Naive thymus-derived CD4-positive, alpha-beta T cell (primary cell): ENCODE measurements around the gene NINJ1. TPM values are rescaled to one million over a fixed set of nuclear protein-coding genes. Genes with fewer than 3 reads are reported as not detected.

Source experiments
- ATAC-seq: fragments of 150-1000 bp; cut with Tn5 transposase; 2 replicates; pipeline ENCODE4 v1.10.0; 2021; ENCODE audit warnings: mild to moderate bottlenecking, moderate library complexity
- CTCF ChIA-PET: fragments of 350-600 bp; sonication (Branson Sonifier 250); formaldehyde crosslinking; loops from one replicate; lab custom pipeline; 2021; ENCODE audit warnings: antibody characterized with exemption; lab: Charles Lee
- POLR2A ChIA-PET: fragments of 350-600 bp; sonication (Branson Sonifier 250); formaldehyde crosslinking; loops from one replicate; lab custom pipeline; 2021; ENCODE audit warnings: antibody characterized with exemption, inconsistent platforms; lab: Charles Lee
- DNase-seq, 9 donors: peaks; one replicate each; pipeline versions ENCODE4 v3.0.0 to v3.0.0-alpha.2; 2020 to 2022; ENCODE audit warnings: mixed read lengths in 1 of 9
- H3K27ac ChIP-seq: one replicate; pipeline ENCODE4 v1.7.0; 2013; ENCODE audit warnings: mild to moderate bottlenecking, low read depth, low read length, moderate library complexity
- H3K27me3 ChIP-seq, 2 donors: one replicate each; pipeline ENCODE4 v1.7.0; 2013; ENCODE audit warnings: low read length in 2 of 2, mild to moderate bottlenecking in 2 of 2, moderate library complexity in 2 of 2; ENCODE audit not compliant: control insufficient read depth in 2 of 2, insufficient read depth in 2 of 2
- H3K36me3 ChIP-seq, 3 experiments: 1 replicate in 2 of 3; 2 replicates in 1 of 3; pipeline ENCODE4 v1.7.0; 2013; ENCODE audit warnings: low read length in 3 of 3, mild to moderate bottlenecking in 3 of 3, moderate library complexity in 1 of 3; ENCODE audit not compliant: insufficient read depth in 3 of 3, control insufficient read depth in 2 of 3
- H3K4me1 ChIP-seq, 2 donors: one replicate each; pipeline ENCODE4 v1.7.0; 2013; ENCODE audit warnings: low read length in 2 of 2, mild to moderate bottlenecking in 2 of 2, moderate library complexity in 1 of 2; ENCODE audit not compliant: control insufficient read depth in 2 of 2, insufficient read depth in 2 of 2
- H3K4me3 ChIP-seq: 2 replicates; pipeline ENCODE4 v1.7.0; 2013; ENCODE audit warnings: mild to moderate bottlenecking, low read length
- H3K9me3 ChIP-seq, 3 experiments: 1 replicate in 2 of 3; 2 replicates in 1 of 3; pipeline ENCODE4 v1.7.0; 2013; ENCODE audit warnings: low read length in 3 of 3; ENCODE audit not compliant: control insufficient read depth in 2 of 3
- H3K27ac Mint-ChIP-seq, 9 donors: one replicate each; pipeline ENCODE4 v1.8.0; 2020 to 2022; ENCODE audit warnings: mixed read lengths in 9 of 9, mild to moderate bottlenecking in 8 of 9, moderate library complexity in 5 of 9, inconsistent platforms in 2 of 9
- H3K27me3 Mint-ChIP-seq, 5 donors: one replicate each; pipeline ENCODE4 v1.8.0; 2021 to 2022; ENCODE audit warnings: mixed read lengths in 5 of 5, mild to moderate bottlenecking in 1 of 5
- H3K36me3 Mint-ChIP-seq, 5 donors: one replicate each; pipeline ENCODE4 v1.8.0; 2020 to 2022; ENCODE audit warnings: mixed read lengths in 5 of 5, mild to moderate bottlenecking in 3 of 5, inconsistent platforms in 1 of 5
- H3K4me1 Mint-ChIP-seq, 7 donors: one replicate each; pipeline ENCODE4 v1.8.0; 2020 to 2022; ENCODE audit warnings: mixed read lengths in 7 of 7, mild to moderate bottlenecking in 3 of 7, inconsistent platforms in 1 of 7
- H3K4me3 Mint-ChIP-seq, 10 donors: one replicate each; pipeline ENCODE4 v1.8.0; 2020 to 2022; ENCODE audit warnings: mild to moderate bottlenecking in 10 of 10, mixed read lengths in 10 of 10, moderate library complexity in 6 of 10, inconsistent platforms in 2 of 10
- H3K9me3 Mint-ChIP-seq, 11 donors: one replicate each; pipeline ENCODE4 v1.8.0; 2020 to 2022; ENCODE audit warnings: mixed read lengths in 11 of 11, mild to moderate bottlenecking in 4 of 11, inconsistent platforms in 1 of 11, moderate library complexity in 1 of 11
- intact Hi-C, 2 donors: fragments of 100-400 bp; cut with micrococcal nuclease; formaldehyde crosslinking; loops; one replicate each; pipeline ENCODE4 v1.15.1; 2023
- polyA plus RNA-seq, 2 donors: library from polyadenylated mRNA; unstranded; fragments of 300-500 nt; fragmentation: Illumina TruSeq; gene quantifications; one replicate each; pipeline ENCODE4 v1.2.3, GENCODE V29; 2021
- total RNA-seq, 6 experiments: library from RNA in 5 of 6; stranded (reverse) in 5 of 6; gene quantifications; 1 replicate in 5 of 6; 2 replicates in 1 of 6; pipeline ENCODE4 v1.2.3 and lab custom pipeline; 2021 to 2026

NINJ1 gene
- total and polyA plus RNA-seq, 7 experiments from 2014 or later, result 30.7 to 163 (median 113) TPM

DNA sequence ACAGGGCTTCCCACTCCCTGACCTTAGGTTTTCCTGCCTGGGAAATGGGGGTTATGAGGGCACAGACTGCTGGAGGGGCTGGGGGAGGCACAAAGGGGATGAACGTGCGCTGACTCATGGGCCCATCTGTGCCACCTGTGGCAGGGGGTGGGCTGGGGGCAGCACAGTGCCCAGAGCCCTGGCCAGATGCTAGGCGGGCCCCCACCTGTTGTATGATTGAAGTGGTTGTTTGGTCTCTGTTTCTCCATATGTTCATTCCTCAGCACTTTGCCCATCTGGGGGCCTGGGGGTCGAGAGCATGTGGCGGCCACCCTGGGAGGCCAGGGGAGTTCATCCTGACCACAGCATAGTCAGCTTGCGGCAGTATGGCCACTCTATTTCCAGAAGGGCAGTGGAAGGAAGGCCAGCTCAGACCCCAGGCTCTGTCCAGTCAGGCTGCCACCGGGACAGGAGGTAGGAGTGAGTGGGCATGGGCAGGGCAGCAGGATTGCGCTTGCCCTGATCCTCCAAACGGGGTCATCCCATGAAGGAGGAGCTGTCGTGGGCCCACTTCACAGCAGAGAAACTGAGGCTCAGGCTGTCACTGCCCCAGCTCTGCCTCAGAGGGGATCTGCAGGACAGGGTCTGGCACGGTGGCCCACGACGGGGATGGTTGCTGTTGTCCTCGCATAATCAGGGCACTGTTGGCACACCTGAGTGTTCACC, 841 bp upstream of the NINJ1 start:
- no peaks in the 10 kb centered on the region for H3K27me3 ChIP-seq
- Mint-ChIP-seq H3K4me3 (peak overlapping the region; percentile 86 to 92 (median 90)), H3K27me3 (no peaks in the 10 kb centered on the region), H3K27ac (peak overlapping the region; percentile 84 to 98 (median 98)), H3K36me3 (peaks cover 0 to 5% (median 0%) of the 10 kb centered on the region in 5 donors), H3K4me1 (peaks cover 39 to 78% (median 62%) of the 10 kb centered on the region in 7 donors), H3K9me3 (peaks cover 0 to 3% (median 0%) of the 10 kb centered on the region in 11 donors)
- peak overlapping the region; percentile 68 for H3K4me3 ChIP-seq
- DNase-seq (no peak), ATAC-seq (no peak)
- peak overlapping the region; percentile 99 for H3K27ac ChIP-seq
- CTCF ChIA-PET, result interaction anchor here (1.4 kb wide), 1 partner anchor 180 kb away, joined by 3 read pairs; no protein-coding TSS in a partner anchor
- POLR2A ChIA-PET, result interaction anchor here (1.0 to 4.2 kb wide), 11 partner anchors 9 to 181 kb away, joined by 3 to 50 read pairs (median 4); partner anchors contain the start of gene CARD19
- peaks cover 27 to 53% of the 10 kb centered on the region in 2 donors for H3K4me1 ChIP-seq
- no peaks in the 10 kb centered on the region for H3K9me3 ChIP-seq
- intact Hi-C loops, result loop anchor here (1.0 to 10.0 kb wide), 12 partner anchors 9 to 432 kb away; partner anchors contain the start of genes FAM120A (in 2 of the 2), FAM120AOS (in 2 of the 2), CARD19 (in 1 of the 2) and SUSD3 (in 1 of the 2)
- H3K36me3 ChIP-seq, result peaks cover 0 to 5% (median 0%) of the 10 kb centered on the region in 3 experiments

DNA sequence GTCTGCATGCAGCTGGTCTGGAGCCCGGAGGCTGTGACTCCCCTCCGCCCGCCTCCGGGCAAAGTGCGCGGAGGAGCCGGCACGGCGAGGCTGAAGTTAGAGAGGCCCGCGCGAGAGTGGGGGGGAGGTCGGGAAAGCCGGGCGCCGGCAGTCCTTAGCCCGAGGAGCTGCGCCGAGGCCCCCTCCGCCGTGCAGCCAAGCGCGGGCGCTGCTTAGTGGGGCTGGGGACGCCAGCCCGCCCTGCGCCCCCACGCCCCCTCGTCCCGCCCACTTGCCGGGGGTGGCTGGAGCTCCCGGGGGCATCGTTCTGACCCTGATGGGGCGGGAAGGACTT, 403 bp downstream of the NINJ1 start:
- peak overlapping the region; percentile 87 to 91 (median 89) for H3K4me3 Mint-ChIP-seq
- Histone ChIP-seq H3K27ac (peak overlapping the region; percentile 99), H3K4me3 (peak overlapping the region; percentile 68), H3K9me3 (no peaks in the 10 kb centered on the region), H3K4me1 (peaks cover 27 to 55% of the 10 kb centered on the region in 2 donors), H3K36me3 (peaks cover 0 to 5% (median 0%) of the 10 kb centered on the region in 3 experiments), H3K27me3 (no peaks in the 10 kb centered on the region)
- H3K27me3 Mint-ChIP-seq, result no peaks in the 10 kb centered on the region
- H3K9me3 Mint-ChIP-seq, result peaks cover 0 to 3% (median 0%) of the 10 kb centered on the region in 11 donors
- CTCF ChIA-PET, result interaction anchor here (0.6 to 1.4 kb wide), 3 partner anchors 9 to 179 kb away, joined by 3 to 6 read pairs (median 3); no protein-coding TSS in a partner anchor
- H3K27ac Mint-ChIP-seq, result peak overlapping the region; percentile 61 to 98 (median 92)
- peaks cover 40 to 80% (median 66%) of the 10 kb centered on the region in 7 donors for H3K4me1 Mint-ChIP-seq
- peak in 2 of 9 donors; percentile 26 to 67 for DNase-seq
- intact Hi-C loops, result loop anchor here (1.0 to 10.0 kb wide), 12 partner anchors 11 to 433 kb away; partner anchors contain the start of genes FAM120A (in 2 of the 2), FAM120AOS (in 2 of the 2), CARD19 (in 1 of the 2) and SUSD3 (in 1 of the 2)
- POLR2A ChIA-PET, result interaction anchor here (0.9 to 4.2 kb wide), 15 partner anchors 8 to 180 kb away, joined by 3 to 50 read pairs (median 4); partner anchors contain the start of gene CARD19
- peaks cover 0 to 3% (median 0%) of the 10 kb centered on the region in 5 donors for H3K36me3 Mint-ChIP-seq
- no peak for ATAC-seq

GRCh38 chr9:93132946-93133680, 938 bp downstream of the NINJ1 start:
- Mint-ChIP-seq H3K27me3 (no peaks in the 10 kb centered on the region), H3K36me3 (peaks cover 0 to 3% (median 0%) of the 10 kb centered on the region in 5 donors), H3K4me3 (peak overlapping the region; percentile 87 to 91 (median 89)), H3K27ac (peak overlapping the region; percentile 61 to 98 (median 89)), H3K4me1 (peaks cover 44 to 80% (median 62%) of the 10 kb centered on the region in 7 donors), H3K9me3 (no peaks in the 10 kb centered on the region)
- Histone ChIP-seq H3K4me1 (peaks cover 27 to 56% of the 10 kb centered on the region in 2 donors), H3K4me3 (peak overlapping the region; percentile 68), H3K36me3 (peaks cover 0 to 5% (median 0%) of the 10 kb centered on the region in 3 experiments), H3K9me3 (no peaks in the 10 kb centered on the region), H3K27me3 (no peaks in the 10 kb centered on the region), H3K27ac (peak overlapping the region; percentile 99)
- ChIA-PET CTCF (interaction anchor here (0.6 to 1.4 kb wide), 3 partner anchors 8 to 179 kb away, joined by 3 to 6 read pairs (median 3); no protein-coding TSS in a partner anchor), POLR2A (interaction anchor here (1.1 to 4.2 kb wide), 11 partner anchors 8 to 180 kb away, joined by 3 to 50 read pairs (median 7); partner anchors contain the start of gene CARD19)
- DNase-seq, result peak in 1 of 9 donors; percentile 67
- ATAC-seq, result peak; percentile 28
- intact Hi-C loops, result loop anchor here (5.0 to 10.0 kb wide), 2 partner anchors 319 to 322 kb away; partner anchors contain the start of genes FAM120A (in 2 of the 2) and FAM120AOS (in 2 of the 2)

DNA sequence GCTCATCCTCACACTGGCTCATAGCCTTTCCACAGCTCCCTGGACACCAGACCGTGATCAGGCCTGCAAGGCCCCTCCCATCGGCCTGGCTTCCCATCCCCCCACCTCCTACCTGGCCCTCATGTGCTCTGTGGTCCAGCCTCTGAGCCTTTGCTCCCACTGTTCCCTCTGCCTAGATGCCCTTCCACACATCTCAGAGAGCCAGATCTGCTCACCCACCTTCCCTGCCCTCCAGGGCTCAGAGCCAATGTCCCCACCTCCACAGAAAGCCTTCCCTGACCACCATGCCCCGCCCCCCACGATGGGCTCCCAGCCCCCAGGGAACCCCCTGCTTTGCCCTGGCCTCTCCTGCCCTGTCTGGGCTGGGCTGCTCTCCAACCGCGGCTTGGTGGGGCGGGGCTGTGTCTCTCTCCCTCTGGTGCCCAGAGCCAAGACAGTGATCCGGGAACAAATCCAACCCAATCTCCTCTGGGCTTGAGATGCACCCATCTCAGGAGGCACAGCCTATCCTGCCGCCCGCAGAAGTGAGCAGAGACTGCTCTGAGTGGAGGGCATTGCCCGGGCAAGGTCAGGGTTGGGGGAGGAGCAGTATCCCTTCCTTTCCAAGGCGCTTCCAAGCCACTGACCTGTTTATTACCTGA, 1.6 kb downstream of the NINJ1 start:
- Histone ChIP-seq H3K27ac (peak overlapping the region; percentile 99), H3K4me1 (peaks cover 29 to 56% of the 10 kb centered on the region in 2 donors), H3K9me3 (no peaks in the 10 kb centered on the region), H3K36me3 (peaks cover 0 to 5% (median 0%) of the 10 kb centered on the region in 3 experiments), H3K27me3 (no peaks in the 10 kb centered on the region), H3K4me3 (peak overlapping the region; percentile 68)
- ChIA-PET POLR2A (interaction anchor here (1.2 to 4.2 kb wide), 4 partner anchors 12 to 23 kb away, joined by 3 to 50 read pairs (median 8); no protein-coding TSS in a partner anchor), CTCF (no interaction called here)
- H3K9me3 Mint-ChIP-seq, result no peaks in the 10 kb centered on the region
- intact Hi-C loops, result loop anchor here (5.0 to 10.0 kb wide), 2 partner anchors 320 to 322 kb away; partner anchors contain the start of genes FAM120A (in 2 of the 2) and FAM120AOS (in 2 of the 2)
- H3K4me3 Mint-ChIP-seq, result peak overlapping the region; percentile 87 to 91 (median 89)
- no peaks in the 10 kb centered on the region for H3K27me3 Mint-ChIP-seq
- H3K27ac Mint-ChIP-seq, result peak overlapping the region; percentile 61 to 98 (median 84)
- H3K36me3 Mint-ChIP-seq, result no peaks in the 10 kb centered on the region
- H3K4me1 Mint-ChIP-seq, result peaks cover 45 to 80% (median 62%) of the 10 kb centered on the region in 7 donors
- DNase-seq (no peak), ATAC-seq (no peak)

GRCh38 chr9:93131599-93132286, 2.3 kb downstream of the NINJ1 start:
- H3K27ac ChIP-seq, result peak overlapping the region; percentile 99

More at GRCh38 chr9:93131599-93132286, 2.3 kb downstream of the NINJ1 start:
- intact Hi-C loops, result loop anchor here (5.0 to 10.0 kb wide), 2 partner anchors 321 to 323 kb away; partner anchors contain the start of genes FAM120A (in 2 of the 2) and FAM120AOS (in 2 of the 2)
- CTCF ChIA-PET, result interaction anchor here (1.0 kb wide), 1 partner anchor 23 kb away, joined by 4 read pairs; no protein-coding TSS in a partner anchor
- POLR2A ChIA-PET, result interaction anchor here (0.8 to 2.3 kb wide), 4 partner anchors 12 to 162 kb away, joined by 3 to 10 read pairs (median 3); no protein-coding TSS in a partner anchor
- DNase-seq, result no peak
- Mint-ChIP-seq H3K9me3 (no peaks in the 10 kb centered on the region), H3K27me3 (no peaks in the 10 kb centered on the region), H3K27ac (peak overlapping the region; percentile 61 to 98 (median 84)), H3K4me1 (peaks cover 51 to 80% (median 68%) of the 10 kb centered on the region in 7 donors), H3K4me3 (peak overlapping the region; percentile 58 to 91 (median 89)), H3K36me3 (no peaks in the 10 kb centered on the region)
- H3K36me3 ChIP-seq, result peaks cover 0 to 5% (median 0%) of the 10 kb centered on the region in 3 experiments
- no peak for ATAC-seq
- no peaks in the 10 kb centered on the region for H3K9me3 ChIP-seq
- H3K4me1 ChIP-seq, result peaks cover 32 to 61% of the 10 kb centered on the region in 2 donors
- H3K27me3 ChIP-seq, result no peaks in the 10 kb centered on the region
- no peak overlapping the region for H3K4me3 ChIP-seq
